Esophagus muscularis mucosa (tissue), 4 donors: Measurements from ENCODE around the gene CATSPERD. TPM values are rescaled to one million over a fixed set of nuclear protein-coding genes. Genes with fewer than 3 reads are reported as not detected.
"Not testable (repeated sequence)": the region's sequence is repeated elsewhere in the genome, so short reads cannot be mapped to it uniquely, and the experiment has no call there.

Source experiments
- DNase-seq: peaks from one replicate; pipeline ENCODE4 v3.0.0-alpha.2; 2017; ENCODE audit errors: extremely low spot score
- H3K27ac ChIP-seq, 4 donors: fragments of 200-600 bp; sonication (generic); replicated peaks in 1 of 4; 1 replicate in 3 of 4; 2 replicates in 1 of 4; pipeline ENCODE4 v1.5.1; 2016 to 2019; ENCODE audit warnings: mild to moderate bottlenecking in 1 of 4
- H3K27me3 ChIP-seq, 4 donors: fragments of 200-600 bp; sonication (generic); one replicate each; pipeline versions ENCODE4 v1.5.1 to v1.6.0; 2016 to 2019
- H3K36me3 ChIP-seq, 4 donors: fragments of 200-600 bp; sonication (generic); one replicate each; pipeline ENCODE4 v1.5.1; 2016 to 2019
- H3K4me1 ChIP-seq, 4 donors: fragments of 200-600 bp; sonication (generic); one replicate each; pipeline ENCODE4 v1.5.1; 2016 to 2019
- H3K4me3 ChIP-seq, 4 donors: fragments of 200-600 bp; sonication (generic); 1 replicate in 2 of 4; 2 replicates in 2 of 4; pipeline ENCODE4 v1.5.1; 2016 to 2019; ENCODE audit warnings: mild to moderate bottlenecking in 4 of 4, moderate library complexity in 1 of 4
- H3K9me3 ChIP-seq, 4 donors: fragments of 200-600 bp; sonication (generic); 1 replicate in 3 of 4; 2 replicates in 1 of 4; pipeline ENCODE4 v1.5.1; 2016 to 2019
- CTCF ChIP-seq, 3 experiments: fragments of 200-600 bp in 2 of 3; fragments of 450-650 bp in 1 of 3; sonication (generic) in 2 of 3; IDR thresholded peaks; one replicate each; pipeline ENCODE4 v1.5.1; 2017 to 2019; ENCODE audit warnings: antibody characterized with exemption in 3 of 3, mild to moderate bottlenecking in 2 of 3, moderate library complexity in 1 of 3
- EP300 ChIP-seq: sonication (generic); formaldehyde crosslinking; IDR thresholded peaks from one replicate; pipeline ENCODE4 v1.6.1; 2017; ENCODE audit warnings: antibody characterized with exemption
- POLR2A ChIP-seq: fragments of 450-650 bp; IDR thresholded peaks from one replicate; pipeline ENCODE4 v1.6.1; 2017; ENCODE audit warnings: antibody characterized with exemption, moderate library complexity, mild to moderate bottlenecking, low read depth
- POLR2AphosphoS5 ChIP-seq, 2 donors: sonication (generic); formaldehyde crosslinking; IDR thresholded peaks; one replicate each; pipeline ENCODE4 v1.6.1; 2017; ENCODE audit warnings: antibody characterized with exemption in 2 of 2
- WGBS: methylation state at CpG from one replicate; pipeline ENCODE4 v1.1.5; 2018; 5-methylcytosine and 5-hydroxymethylcytosine counted together
- intact Hi-C: fragments of 100-400 bp; cut with DNase I; formaldehyde crosslinking; loops from one replicate; pipeline ENCODE4 v1.15.1; 2023
- total RNA-seq, 4 donors: library from RNA; depleted of rRNA; stranded (reverse); fragments of >200 nt; gene quantifications; one replicate each; pipeline versions ENCODE4 v1.1.0 to v1.2.1, GENCODE V29; 2016

Gene CATSPERD
- total RNA-seq, 4 donors from 2014 or later: 0.19 TPM; not detected in 3

GRCh38 chr19:5774921-5775320 lies 54.5 kb downstream of the CATSPERD start:
- Histone ChIP-seq H3K4me1 (peaks cover 0 to 15% (median 8%) of the 10 kb centered on the region in 4 donors), H3K4me3 (no peak overlapping the region), H3K9me3 (no peaks in the 10 kb centered on the region), H3K36me3 (no peaks in the 10 kb centered on the region), H3K27ac (peak overlapping the region in 1 of 4 donors; percentile 13), H3K27me3 (no peaks in the 10 kb centered on the region)
- 71% methylated on average over 8 of the region's 8 CpGs for WGBS
- DNase-seq: no peak
- intact Hi-C loops: no loop called here
- no peak for TF ChIP-seq POLR2A
- no peak for TF ChIP-seq CTCF (IDR thresholded peaks at IDR 0.05)
- TF ChIP-seq EP300: no peak
- TF ChIP-seq POLR2AphosphoS5 (IDR thresholded peaks at IDR 0.05): no peak

GRCh38 chr19:5775668-5776309 lies 55.4 kb downstream of the CATSPERD start:
- DNase-seq: no peak
- 80% methylated on average over 15 of the region's 17 CpGs for WGBS
- Histone ChIP-seq H3K4me1 (peaks cover 0 to 15% (median 8%) of the 10 kb centered on the region in 4 donors), H3K27ac (no peak overlapping the region), H3K9me3 (no peaks in the 10 kb centered on the region), H3K36me3 (no peaks in the 10 kb centered on the region), H3K4me3 (no peak overlapping the region), H3K27me3 (no peaks in the 10 kb centered on the region)
- intact Hi-C loops: no loop called here
- TF ChIP-seq POLR2AphosphoS5 (IDR thresholded peaks at IDR 0.05): no peak
- TF ChIP-seq POLR2A: no peak
- TF ChIP-seq EP300: no peak
- no peak for TF ChIP-seq CTCF (IDR thresholded peaks at IDR 0.05)

- intact Hi-C loops: no loop called here
- no peak overlapping the region for H3K4me3 ChIP-seq
- H3K27ac ChIP-seq: no peak overlapping the region
- WGBS: 83% methylated on average over 17 of the region's 17 CpGs
- DNase-seq: no peak
- H3K9me3 ChIP-seq: no peaks in the 10 kb centered on the region
- TF ChIP-seq POLR2AphosphoS5 (IDR thresholded peaks at IDR 0.05) (no peak), POLR2A (no peak), CTCF (IDR thresholded peaks at IDR 0.05) (no peak), EP300 (no peak)
- H3K27me3 ChIP-seq: no peaks in the 10 kb centered on the region
- H3K36me3 ChIP-seq: peaks cover 0 to 1% (median 0%) of the 10 kb centered on the region in 4 donors
- peaks cover 0 to 12% (median 6%) of the 10 kb centered on the region in 4 donors for H3K4me1 ChIP-seq
Measured at GRCh38 chr19:5778402-5778801, 58.0 kb downstream of the CATSPERD start.

- H3K27me3 ChIP-seq, H3K4me3 ChIP-seq, DNase-seq, H3K27ac ChIP-seq, intact Hi-C loops, H3K9me3 ChIP-seq, H3K4me1 ChIP-seq: not testable (repeated sequence)
- peaks cover 18 to 26% (median 23%) of the 10 kb centered on the region in 4 donors for H3K36me3 ChIP-seq
- 84% methylated on average over 11 of the region's 11 CpGs for WGBS
Measured at GRCh38 chr19:5780916-5781315, 60.5 kb downstream of the CATSPERD start.

- intact Hi-C loops: no loop called here
- Histone ChIP-seq H3K4me3 (no peak overlapping the region), H3K4me1 (no peaks in the 10 kb centered on the region), H3K27me3 (no peaks in the 10 kb centered on the region), H3K36me3 (peaks cover 32 to 40% (median 37%) of the 10 kb centered on the region in 4 donors), H3K9me3 (no peaks in the 10 kb centered on the region), H3K27ac (no peak overlapping the region)
- no peak for DNase-seq
- TF ChIP-seq POLR2AphosphoS5 (IDR thresholded peaks at IDR 0.05) (no peak), EP300 (no peak), CTCF (IDR thresholded peaks at IDR 0.05) (no peak), POLR2A (no peak)
- 82% methylated on average over 7 of the region's 9 CpGs for WGBS
Measured at GRCh38 chr19:5782322-5782721, 61.9 kb downstream of the CATSPERD start.
